GM18499 (cell line): ENCODE data around the gene CMIP.

Experiments used
- ATAC-seq: cut with Tn5 transposase; IDR thresholded peaks from one replicate; pipeline ENCODE4 v1.9.1; 2021; ENCODE audit warnings: moderate number of reproducible peaks; ENCODE audit not compliant: insufficient read depth, unreplicated experiment

The CMIP gene

DNA sequence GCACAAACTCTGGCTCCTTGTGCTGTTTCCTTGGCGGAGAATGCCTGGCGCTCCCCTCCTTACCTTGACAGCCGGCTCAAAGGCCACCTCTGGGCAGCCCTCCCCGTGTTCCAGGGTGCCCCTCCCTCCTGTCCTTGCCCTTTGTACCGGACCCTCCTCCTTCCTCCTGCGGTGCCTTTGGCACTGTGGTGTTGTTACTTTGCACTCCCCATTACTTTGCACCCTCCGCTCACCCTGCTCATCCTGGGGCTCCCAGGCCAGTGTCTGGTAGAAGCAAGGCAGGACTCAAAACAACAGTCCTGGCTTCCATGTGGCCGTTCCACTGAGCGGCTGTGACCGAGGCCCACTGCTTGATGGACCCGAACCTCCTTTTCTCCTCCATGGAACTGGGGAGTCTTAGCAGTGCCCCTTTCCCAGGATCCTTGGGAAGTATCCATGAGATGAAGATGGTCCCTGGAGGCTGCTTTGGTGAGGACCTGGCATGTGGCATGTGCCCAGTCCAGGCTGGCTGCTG is 147.8 kb downstream of the CMIP start:
- no peak for ATAC-seq

DNA sequence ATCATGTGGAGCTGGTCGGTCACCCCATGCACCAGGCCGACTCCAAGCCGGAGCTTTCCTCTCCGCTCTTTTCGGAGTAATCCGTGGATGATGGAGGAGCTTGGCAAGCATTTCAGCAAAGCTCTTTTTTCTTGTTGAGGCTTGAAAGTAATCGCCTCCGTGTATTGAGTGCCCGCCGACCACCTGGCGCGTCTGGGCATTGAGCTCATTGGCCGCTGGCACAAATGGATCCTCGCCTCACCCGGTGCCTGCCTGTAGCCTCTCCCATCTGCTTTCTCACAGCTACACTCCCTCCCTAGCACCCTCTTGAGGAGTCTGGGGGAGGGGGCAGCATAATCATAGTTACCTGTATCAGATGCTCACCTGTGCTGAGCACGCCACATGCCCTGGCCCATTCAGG is 148.9 kb downstream of the CMIP start:
- ATAC-seq = no peak

DNA sequence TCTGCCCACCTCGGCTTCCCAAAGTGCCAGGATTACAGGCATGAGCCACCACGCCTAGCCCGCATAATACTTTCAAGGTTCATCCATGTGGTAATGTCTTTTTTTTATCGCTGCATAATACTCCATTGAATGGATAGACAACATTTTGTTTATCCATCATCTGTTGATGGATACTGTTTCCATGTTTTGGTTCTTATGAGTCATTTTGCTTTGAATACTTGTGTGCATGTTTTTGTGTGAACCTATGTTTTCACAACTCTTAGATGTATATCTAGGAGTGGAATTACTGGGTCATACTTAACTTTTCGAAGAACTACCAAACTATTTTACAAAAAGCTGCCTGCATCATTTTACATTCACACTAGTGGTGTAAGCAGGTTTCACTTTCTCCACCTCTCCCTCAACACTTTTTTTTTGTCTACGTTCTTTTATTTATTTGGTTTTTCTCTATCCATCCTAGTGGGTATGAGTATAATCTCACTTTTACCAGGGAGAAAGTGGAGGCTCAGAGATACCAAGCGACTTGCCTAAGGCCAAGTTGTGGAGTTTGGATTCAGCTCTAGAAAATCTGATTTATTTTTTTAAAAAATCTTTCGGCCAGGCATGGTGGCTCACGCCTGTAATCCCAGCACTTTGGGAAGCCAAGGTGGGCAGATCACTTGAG is 151.2 kb downstream of the CMIP start:
- ATAC-seq = no peak

DNA sequence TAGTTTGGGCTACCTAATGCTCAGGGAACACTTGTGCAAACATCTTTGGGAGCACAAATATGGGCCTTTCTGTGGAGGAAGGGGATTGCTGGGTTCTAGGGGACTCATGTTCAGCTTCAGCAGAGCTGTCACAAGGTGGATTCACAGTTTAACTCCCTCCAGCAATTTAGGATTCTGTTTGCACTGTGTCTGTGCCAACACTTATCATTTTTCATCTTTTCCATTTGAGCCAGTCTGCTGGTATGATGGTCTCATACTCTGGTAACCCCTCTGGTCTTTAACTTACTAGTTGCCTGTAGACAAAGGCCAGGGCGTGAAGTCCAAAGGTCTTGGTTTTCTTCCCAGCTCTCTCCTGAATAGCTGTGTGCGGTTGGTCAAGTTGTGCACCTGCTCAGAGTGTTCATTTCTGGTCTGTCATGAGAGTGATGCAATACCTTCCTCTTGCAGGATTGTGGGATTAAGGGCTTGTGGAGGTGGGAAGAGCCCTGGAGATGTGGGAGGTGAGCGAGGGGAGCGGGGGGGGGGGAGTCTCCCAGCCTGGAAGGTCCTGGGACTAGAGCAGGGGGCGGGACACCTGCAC is 152.6 kb downstream of the CMIP start:
- ATAC-seq = no peak

DNA sequence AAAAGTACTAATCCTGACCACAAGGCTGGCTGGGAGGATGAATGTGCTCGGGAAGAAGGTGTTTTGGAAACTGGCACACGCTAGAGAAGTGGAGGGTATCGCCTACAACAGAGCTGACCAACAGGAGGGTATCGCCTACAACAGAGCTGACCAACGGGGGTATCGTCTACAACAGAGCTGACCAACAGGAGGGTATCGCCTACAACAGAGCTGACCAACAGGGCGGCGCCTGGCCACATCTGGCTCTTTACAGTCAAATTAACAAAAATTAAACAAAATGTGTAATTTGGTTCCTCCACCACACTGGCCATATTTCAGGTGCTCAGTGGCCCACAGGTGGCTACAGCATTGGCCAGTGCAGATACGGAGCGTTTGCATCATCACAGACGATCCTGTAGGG is 153.5 kb downstream of the CMIP start:
- ATAC-seq = no peak

DNA sequence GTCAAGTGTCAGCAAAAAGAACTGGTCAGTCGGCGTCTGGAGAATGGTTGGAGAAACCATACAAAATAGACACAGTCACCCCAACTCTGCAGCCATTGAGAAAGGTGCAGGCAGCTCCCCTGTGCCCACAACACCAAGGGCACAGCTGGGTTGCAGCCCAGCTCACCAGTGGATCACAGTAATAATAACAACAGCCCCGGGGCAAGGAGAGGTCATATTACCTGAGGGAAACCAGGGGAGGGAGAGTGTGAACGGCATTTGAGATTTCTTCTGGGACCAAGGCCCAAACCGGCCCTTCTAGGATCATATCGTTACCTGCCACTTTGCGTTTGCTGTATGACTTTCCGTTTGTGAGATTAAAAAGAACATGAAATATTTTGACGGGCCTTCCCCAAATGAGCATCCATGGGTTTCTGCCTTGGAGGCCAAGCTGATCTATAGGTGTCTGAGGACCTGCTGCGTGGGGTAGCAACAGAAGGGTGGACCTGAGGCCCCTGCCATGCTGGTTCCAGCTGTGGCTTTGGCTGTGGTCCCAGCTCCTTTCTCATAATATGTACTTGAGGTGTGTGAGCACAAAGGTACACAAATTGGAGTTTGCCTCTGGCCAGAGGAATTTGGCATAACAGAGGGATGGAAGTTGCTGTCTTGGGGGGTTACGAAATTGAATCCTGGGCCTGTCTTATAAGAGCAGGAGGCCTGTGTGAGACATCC is 154.6 kb downstream of the CMIP start:
- no peak for ATAC-seq

DNA sequence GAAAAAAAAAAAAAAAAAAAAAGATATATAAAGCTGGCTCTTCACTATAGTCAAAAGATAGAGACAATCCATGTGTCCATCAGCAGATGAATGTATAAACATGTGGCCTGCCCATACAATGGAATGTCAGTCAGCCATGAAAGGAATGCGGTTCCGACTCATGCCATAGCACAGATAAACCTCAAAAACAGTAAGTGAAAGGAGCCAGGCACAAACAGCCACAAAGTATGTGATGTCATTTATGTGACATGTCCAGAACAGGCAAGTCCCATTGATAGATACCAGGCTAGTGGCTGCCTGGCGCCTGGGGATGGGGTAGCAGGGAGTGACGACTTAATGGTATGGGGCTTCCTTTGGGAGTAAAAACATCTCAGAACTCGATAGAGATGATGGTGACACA is 155.7 kb downstream of the CMIP start:
- no peak for ATAC-seq

DNA sequence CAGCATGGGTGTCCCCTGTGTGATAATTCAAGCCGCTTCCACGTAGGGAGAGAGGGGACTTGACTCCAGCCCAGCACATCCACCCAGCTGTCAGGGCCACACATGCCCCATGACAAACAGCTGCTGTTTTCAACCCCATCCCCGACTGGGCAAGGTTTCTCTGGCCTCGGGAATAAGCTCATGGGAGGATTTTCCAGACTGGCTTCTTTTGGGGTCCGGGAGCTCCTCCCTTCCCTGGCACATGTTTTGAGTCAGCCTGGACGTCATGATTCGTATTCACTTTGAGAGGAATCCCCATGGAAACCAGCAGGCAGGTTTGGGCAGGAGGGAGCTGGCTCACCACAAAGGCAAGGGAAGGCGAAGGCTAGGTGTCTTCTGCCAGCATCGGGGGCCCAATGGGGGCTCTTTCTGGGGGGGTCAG is 156.4 kb downstream of the CMIP start:
- ATAC-seq = no peak

DNA sequence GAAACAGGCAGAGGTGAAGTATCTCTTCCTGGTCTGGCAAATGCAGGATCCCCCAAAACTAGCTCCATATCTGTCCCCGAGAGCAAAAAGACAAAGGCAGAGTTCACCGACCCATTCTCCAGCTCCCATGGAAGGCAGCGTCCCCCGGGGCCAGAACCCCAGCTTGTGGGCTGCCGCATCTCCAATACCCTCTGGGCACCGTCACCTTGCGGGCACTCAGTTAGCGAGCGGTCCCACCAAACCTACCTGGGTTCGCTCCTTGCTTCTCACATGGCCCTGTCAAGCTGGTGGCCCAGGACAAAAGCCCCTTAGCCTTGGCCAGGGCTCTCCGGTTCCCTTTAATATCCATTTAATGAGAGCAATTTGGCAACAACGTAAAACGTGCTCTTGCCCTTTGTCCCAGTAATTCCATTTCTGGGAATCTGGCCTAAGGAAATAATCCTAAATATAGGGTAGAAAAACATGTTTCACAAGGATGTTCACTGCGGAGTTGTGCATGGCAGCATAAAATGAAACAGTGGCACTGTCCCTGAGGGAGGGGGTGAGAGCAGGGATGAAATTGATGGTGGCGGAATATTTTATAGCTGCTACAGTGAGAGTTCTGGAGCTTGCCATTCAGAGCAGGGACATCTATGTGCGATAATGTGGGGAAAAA is 157.1 kb downstream of the CMIP start:
- ATAC-seq = no peak

DNA sequence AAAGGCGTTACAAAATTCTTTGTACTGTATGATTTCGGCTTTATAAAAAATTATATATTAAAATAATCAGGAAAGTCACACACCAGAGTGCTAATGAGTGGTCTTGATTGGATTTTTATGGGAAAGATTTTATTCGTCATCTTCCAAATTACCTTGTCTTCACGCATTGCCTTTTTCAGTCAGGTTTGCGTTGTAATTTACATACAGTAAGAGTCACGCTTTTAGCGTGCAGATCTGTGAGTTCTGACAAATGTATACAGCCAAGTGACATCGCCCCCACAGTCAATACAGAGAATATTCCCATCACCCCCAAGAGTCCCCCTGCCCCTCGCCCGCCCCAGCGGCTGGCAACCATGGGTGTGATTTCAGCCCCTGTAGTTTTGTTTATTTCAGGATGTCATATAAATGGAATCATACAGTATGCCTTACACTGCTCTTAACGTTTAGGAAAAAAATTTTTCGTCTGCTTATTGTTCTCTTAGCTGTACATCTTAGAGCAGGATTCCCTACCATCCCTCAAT is 157.7 kb downstream of the CMIP start:
- no peak for ATAC-seq

DNA sequence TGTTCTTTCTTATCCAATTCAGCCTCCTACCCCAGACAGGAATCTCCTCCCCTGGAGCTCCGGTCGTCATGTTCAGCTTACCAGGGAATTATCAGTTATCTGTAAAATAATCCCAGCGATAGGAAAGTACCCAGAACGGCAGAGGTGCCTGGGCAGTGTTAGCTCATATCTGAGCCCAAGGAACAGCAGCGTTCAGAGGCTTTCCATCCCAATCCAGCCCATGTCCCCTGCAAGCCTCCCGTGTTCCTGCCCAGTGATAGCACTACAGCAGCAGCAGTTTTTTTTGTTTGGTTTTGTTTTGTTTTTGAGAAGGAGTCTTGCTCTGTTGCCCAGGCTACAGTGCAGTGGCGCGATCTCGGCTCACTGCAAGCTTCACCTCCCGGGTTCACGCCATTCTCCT is 158.2 kb downstream of the CMIP start:
- ATAC-seq = no peak

DNA sequence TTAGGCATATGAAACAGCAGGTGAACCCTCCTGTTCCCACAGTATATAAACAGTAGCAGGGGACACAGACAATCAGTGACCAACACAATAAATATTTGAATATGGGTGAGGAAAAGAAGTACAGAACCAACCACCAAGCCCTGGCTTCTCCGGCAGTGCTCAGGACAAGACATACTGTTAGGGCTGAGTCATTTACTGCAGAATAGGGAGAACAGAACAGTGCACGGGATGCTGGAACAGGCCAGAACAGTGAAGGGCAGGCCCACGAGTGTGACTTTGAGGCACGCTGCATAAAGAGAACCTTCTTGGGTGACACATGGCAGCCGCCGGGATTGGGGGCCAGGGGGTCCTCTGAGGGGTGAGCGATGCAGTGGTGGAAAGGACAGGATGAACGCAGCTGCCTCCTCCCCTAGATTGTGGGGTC is 160.4 kb downstream of the CMIP start:
- no peak for ATAC-seq

DNA sequence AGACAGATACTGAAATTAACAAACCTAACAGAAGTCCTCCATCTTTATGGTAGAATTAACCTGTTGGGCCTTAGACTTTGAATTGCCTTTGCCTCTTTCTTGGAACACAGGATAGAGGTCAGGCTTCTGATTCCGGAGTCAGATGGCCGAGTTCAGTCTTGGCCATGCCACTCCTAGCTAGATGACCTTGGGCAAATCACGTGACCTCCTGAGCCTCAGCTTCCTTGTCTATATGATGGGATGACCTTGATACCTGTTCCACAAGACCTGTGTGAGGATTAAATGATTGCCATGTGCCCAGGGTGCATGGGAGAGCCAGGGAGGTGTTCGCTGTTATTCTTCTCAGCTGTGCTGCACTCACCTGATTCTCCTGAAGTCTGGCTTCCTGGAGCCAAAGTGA is 161.4 kb downstream of the CMIP start:
- no peak for ATAC-seq

DNA sequence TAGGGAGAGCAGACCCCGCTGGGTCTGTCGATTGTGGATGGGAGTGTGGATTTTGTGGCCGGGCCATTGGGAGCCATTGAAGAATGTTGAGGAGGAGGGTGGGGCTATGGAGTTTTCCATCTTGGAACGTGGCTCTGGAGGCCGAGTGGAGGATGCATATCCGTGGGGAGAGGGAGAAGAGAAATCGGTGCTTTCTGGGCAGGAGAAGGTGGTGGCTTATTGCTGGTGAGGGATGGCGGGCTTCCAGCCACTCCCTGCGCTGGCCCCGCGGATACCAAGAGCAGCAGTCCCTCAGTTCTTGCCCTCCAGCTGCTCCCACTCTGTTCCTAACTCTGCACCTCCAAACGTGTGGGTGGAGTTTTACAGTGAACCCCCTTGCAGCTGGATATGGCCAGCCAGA is 162.4 kb downstream of the CMIP start:
- ATAC-seq = no peak

DNA sequence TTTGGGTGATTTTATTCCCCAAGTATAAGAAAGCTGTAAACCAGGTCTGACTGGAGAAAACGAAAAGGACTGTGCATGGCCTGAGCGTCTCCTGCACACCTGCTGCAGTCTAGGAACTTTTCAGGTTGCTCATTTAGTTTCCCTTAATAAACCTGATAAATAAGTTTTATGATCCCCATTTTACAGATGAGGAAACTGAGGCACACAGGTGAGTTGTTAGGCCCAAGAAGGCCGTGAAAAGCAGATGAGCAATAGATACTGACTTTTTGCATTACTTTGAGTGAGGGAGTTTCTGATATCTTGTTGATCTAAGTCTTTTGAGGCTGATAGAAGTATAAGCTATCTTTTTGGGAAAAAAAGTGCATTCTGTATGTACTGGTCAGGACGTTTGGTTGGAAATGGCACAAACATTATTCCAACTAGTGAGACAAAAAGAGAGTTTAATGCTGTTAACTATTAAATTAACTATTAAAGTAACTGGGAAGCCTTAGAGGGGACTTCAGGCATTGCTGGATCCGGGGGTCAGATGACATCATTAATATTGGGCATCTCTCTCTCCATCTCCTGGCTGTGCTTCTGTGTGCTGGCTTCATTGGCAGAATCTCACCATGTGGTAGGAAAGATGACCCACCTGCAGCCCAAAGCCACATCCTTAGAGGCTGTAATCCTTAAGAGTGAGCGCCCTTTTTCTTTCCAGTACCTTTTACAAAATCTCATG is 163.4 kb downstream of the CMIP start:
- ATAC-seq = no peak

DNA sequence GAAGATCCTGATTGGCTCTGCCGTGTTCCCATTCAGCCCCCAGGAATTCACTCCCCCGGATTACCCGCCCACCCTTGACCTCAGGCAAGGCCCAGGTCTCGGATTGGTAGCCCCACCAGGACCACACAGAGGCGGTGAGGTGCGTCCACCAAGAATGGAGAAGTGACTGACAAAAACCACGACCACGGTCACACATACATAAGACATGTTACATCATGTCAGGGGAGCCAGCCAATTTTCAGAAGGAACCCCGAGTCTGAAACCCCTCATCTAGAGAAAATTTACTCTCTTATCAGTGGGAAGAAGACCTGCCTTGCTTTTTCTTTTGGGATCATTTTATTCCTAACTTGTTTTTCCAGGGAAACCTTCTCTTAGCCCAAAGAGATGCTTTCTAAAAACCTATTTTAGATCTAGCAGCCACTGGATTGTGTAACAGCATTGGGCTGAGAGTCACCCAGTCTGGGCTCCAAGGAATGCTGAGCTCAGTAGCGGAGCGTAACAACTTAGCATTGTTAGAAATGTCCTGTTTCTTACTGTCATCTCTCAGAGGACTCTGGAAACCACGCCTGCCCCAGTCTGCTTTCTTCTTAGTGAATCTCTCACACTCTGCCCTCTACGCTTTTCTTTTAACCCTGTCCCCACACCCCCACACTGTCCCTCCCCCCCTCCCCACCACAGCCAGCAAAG is 164.1 kb downstream of the CMIP start:
- ATAC-seq = no peak

DNA sequence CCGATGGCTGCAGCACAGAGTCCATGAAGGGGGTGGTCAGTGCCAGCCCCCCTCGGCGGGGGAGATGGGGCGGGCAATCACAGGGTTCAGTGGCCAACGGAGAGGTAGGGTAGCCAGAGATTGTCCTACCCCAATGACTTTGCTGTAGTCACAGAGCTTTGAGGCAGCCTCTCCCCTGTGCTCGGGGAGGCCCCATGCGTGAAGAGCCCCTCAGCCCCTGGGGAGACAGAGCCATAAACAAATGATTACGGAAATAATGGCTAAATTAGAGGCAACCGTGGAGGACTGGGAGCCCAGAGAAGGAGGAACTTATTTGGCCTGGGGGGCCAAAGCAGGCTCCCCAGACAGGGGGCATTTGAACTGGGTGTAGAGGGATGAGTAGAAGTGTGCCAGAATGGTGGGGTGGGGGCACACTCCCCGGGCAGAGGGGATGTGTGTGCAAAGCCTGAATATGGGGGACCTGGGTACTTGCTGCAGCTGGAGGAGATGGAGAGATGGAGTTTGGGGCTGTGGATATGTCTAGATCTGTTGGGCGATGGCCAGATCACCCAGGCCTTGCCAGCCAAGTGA is 164.8 kb downstream of the CMIP start:
- no peak for ATAC-seq

DNA sequence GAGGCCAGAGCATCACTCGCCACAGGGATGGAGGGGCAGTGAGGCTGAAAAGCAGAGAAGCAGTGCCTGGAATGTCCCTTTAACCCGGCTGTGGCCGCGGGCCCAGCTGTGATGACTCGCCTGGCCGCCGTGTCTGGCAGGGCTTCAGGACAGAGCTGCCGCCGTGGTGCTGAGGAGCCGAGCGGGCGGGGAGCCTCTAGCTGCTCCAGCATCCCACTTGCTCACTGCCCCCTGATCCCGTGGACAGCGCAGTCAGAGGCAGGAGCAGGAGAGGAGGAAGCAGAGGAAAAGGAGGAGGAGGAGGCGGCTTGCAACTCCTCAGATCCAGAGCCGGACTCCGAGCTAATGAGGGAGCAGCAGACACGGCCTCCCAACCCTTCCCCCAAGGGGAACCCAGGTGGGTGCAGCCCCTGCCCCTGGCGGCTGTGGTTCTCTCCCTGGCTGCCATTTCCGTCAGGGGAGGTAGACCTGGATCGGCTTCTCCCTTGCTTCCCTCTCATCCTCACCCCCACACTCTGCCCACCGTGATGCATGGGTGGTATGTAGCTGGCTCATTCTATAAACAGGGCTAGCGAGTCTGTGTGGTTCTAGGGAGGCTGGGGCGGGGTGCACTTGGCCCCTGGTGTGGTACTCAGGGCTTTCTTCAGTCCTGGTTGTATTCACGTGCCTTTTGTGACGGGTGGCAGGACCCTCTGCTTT is 165.7 kb downstream of the CMIP start:
- no peak for ATAC-seq

DNA sequence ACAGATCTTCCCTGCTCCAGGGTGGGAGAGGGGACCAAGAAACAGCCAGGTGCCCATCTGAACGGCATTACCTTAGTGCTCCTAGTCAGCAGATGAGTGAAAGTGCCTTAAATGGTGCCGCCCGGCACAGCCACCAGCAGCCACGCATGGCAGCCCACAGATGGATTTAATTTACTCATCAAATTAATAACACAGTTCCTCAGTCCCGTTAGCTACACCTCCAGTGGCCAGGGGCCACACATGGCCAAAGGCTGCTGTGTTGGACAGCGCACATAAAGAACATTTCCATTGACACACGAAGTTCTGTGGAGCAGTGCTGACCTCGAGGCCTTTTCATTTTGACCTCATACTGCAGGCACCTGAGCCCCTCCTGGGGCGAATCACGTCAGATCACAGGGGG is 166.3 kb downstream of the CMIP start:
- ATAC-seq = no peak
